Stimulated activated CD4-positive, alpha-beta T cell treated with anti-CD3 and anti-CD28 coated beads, Interleukin-2, amount 100 ng/mL, for 48 hours (primary cell): ENCODE results near the gene LRRC41.
"Not testable (repeated sequence)": the region's sequence is repeated elsewhere in the genome, so short reads cannot be mapped to it uniquely, and the experiment has no call there.

Experiments used
- DNase-seq, 2 donors: peaks; one replicate each; pipeline ENCODE4 v3.0.0-alpha.2; 2020

The LRRC41 gene

GRCh38 chr1:46303038-46303871, at the start of gene LRRC41, which contains the start of gene UQCRH:
Gene LRRC41 (minus strand): TSS chr1:46303616. CDS start chr1:46303322, 294 bp downstream.
Gene UQCRH (plus strand): TSS chr1:46303698. CDS start chr1:46303767, 69 bp downstream.
- DNase-seq = peak; percentile 89 to 90

- no peak for DNase-seq
Measured at GRCh38 chr1:46352363-46352762, 48.9 kb upstream of the LRRC41 start.

- no peak for DNase-seq
Measured at GRCh38 chr1:46345281-46345680, 41.9 kb upstream of the LRRC41 start.

GRCh38 chr1:46344481-46344880, 41.1 kb upstream of the LRRC41 start:
- DNase-seq = no peak

GRCh38 chr1:46343705-46344104, 40.3 kb upstream of the LRRC41 start:
- DNase-seq = no peak

GRCh38 chr1:46343351-46343695, 39.9 kb upstream of the LRRC41 start:
- no peak for DNase-seq

- no peak for DNase-seq
Measured at GRCh38 chr1:46342677-46343350, 39.4 kb upstream of the LRRC41 start.

GRCh38 chr1:46342084-46342656, 38.8 kb upstream of the LRRC41 start:
- DNase-seq = no peak

GRCh38 chr1:46341222-46342083, 38.0 kb upstream of the LRRC41 start:
- DNase-seq = no peak

GRCh38 chr1:46340404-46341221, 37.2 kb upstream of the LRRC41 start, which contains the start of gene NSUN4:
Gene NSUN4 (plus strand): TSS chr1:46340807. CDS start chr1:46340827, 20 bp downstream.
- peak; percentile 75 to 76 for DNase-seq

GRCh38 chr1:46337409-46337808, 34.0 kb upstream of the LRRC41 start:
- DNase-seq = not testable (repeated sequence)

GRCh38 chr1:46335081-46335480, 31.7 kb upstream of the LRRC41 start:
- no peak for DNase-seq

- DNase-seq = no peak
Measured at GRCh38 chr1:46334030-46334384, 30.6 kb upstream of the LRRC41 start.

- DNase-seq = no peak
Measured at GRCh38 chr1:46333300-46334029, 30.0 kb upstream of the LRRC41 start.

GRCh38 chr1:46331786-46332540, 28.5 kb upstream of the LRRC41 start:
- DNase-seq = not testable (repeated sequence)

GRCh38 chr1:46330381-46330780, 27.0 kb upstream of the LRRC41 start:
- not testable (repeated sequence) for DNase-seq

- not testable (repeated sequence) for DNase-seq
Measured at GRCh38 chr1:46329807-46330206, 26.4 kb upstream of the LRRC41 start.

- not testable (repeated sequence) for DNase-seq
Measured at GRCh38 chr1:46328182-46328581, 24.8 kb upstream of the LRRC41 start.

- DNase-seq = not testable (repeated sequence)
Measured at GRCh38 chr1:46325285-46326076, 22.1 kb upstream of the LRRC41 start.
